ENCODE measurements around the gene NAA80. TPM values are rescaled to one million over a fixed set of nuclear protein-coding genes. Genes with fewer than 3 reads are reported as not detected.
A peak's percentile ranks its signal among the peaks of the same experiment; 100 is the strongest.

Gene NAA80
- total and polyA plus RNA-seq, 2 of the 8 experiments (the other 6 are each of a cell fraction or from before 2014, with no cell fraction given), result 11.3 to 16.7 TPM

DNA sequence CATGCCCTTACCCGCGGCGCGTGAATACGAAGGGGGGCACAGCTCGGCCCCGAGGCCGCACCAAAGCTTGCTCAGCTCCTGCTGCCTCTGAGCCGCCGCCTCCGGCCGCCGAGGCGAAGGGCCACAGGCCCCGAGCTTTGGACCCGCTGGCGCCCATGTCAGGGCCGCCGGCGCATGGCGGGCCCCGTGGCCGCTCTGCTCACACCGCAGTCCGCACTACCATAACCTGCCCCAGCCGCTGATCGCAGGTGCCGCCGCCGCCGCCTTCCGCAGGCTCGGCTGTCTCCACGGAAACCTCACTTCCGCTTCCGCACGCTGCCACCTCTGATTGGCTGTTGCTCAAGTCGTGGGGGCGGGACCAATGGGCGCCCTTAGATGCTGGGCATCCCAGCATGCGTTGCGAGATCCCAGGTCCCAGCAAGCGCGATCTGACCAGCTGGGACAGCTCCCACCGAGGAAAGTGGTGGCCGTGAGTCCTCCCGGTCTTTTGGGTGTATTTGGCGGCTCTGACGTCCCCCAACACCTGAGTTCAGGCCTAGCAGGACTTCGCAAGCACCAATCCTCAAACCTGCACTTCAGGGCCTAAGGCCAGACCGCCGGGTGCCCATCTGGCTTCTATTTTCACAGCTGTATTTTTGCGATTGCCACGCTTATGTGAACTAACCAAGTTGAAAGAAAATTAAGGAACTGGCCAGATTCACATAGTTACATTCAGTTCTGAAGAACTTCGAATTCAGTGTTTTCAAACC lies 28.9 kb upstream of the NAA80 start, which contains the start of gene TUSC2 (continued):
- TF ChIP-seq, protein P1, sequence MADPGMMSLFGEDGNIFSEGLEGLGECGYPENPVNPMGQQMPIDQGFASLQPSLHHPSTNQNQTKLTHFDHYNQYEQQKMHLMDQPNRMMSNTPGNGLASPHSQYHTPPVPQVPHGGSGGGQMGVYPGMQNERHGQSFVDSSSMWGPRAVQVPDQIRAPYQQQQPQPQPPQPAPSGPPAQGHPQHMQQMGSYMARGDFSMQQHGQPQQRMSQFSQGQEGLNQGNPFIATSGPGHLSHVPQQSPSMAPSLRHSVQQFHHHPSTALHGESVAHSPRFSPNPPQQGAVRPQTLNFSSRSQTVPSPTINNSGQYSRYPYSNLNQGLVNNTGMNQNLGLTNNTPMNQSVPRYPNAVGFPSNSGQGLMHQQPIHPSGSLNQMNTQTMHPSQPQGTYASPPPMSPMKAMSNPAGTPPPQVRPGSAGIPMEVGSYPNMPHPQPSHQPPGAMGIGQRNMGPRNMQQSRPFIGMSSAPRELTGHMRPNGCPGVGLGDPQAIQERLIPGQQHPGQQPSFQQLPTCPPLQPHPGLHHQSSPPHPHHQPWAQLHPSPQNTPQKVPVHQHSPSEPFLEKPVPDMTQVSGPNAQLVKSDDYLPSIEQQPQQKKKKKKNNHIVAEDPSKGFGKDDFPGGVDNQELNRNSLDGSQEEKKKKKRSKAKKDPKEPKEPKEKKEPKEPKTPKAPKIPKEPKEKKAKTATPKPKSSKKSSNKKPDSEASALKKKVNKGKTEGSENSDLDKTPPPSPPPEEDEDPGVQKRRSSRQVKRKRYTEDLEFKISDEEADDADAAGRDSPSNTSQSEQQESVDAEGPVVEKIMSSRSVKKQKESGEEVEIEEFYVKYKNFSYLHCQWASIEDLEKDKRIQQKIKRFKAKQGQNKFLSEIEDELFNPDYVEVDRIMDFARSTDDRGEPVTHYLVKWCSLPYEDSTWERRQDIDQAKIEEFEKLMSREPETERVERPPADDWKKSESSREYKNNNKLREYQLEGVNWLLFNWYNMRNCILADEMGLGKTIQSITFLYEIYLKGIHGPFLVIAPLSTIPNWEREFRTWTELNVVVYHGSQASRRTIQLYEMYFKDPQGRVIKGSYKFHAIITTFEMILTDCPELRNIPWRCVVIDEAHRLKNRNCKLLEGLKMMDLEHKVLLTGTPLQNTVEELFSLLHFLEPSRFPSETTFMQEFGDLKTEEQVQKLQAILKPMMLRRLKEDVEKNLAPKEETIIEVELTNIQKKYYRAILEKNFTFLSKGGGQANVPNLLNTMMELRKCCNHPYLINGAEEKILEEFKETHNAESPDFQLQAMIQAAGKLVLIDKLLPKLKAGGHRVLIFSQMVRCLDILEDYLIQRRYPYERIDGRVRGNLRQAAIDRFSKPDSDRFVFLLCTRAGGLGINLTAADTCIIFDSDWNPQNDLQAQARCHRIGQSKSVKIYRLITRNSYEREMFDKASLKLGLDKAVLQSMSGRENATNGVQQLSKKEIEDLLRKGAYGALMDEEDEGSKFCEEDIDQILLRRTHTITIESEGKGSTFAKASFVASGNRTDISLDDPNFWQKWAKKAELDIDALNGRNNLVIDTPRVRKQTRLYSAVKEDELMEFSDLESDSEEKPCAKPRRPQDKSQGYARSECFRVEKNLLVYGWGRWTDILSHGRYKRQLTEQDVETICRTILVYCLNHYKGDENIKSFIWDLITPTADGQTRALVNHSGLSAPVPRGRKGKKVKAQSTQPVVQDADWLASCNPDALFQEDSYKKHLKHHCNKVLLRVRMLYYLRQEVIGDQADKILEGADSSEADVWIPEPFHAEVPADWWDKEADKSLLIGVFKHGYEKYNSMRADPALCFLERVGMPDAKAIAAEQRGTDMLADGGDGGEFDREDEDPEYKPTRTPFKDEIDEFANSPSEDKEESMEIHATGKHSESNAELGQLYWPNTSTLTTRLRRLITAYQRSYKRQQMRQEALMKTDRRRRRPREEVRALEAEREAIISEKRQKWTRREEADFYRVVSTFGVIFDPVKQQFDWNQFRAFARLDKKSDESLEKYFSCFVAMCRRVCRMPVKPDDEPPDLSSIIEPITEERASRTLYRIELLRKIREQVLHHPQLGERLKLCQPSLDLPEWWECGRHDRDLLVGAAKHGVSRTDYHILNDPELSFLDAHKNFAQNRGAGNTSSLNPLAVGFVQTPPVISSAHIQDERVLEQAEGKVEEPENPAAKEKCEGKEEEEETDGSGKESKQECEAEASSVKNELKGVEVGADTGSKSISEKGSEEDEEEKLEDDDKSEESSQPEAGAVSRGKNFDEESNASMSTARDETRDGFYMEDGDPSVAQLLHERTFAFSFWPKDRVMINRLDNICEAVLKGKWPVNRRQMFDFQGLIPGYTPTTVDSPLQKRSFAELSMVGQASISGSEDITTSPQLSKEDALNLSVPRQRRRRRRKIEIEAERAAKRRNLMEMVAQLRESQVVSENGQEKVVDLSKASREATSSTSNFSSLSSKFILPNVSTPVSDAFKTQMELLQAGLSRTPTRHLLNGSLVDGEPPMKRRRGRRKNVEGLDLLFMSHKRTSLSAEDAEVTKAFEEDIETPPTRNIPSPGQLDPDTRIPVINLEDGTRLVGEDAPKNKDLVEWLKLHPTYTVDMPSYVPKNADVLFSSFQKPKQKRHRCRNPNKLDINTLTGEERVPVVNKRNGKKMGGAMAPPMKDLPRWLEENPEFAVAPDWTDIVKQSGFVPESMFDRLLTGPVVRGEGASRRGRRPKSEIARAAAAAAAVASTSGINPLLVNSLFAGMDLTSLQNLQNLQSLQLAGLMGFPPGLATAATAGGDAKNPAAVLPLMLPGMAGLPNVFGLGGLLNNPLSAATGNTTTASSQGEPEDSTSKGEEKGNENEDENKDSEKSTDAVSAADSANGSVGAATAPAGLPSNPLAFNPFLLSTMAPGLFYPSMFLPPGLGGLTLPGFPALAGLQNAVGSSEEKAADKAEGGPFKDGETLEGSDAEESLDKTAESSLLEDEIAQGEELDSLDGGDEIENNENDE (IDR thresholded peaks at IDR 0.05; ENCODE audit: insufficient replicate concordance, low read length), result no peak
- TF ChIP-seq ATF2 (IDR thresholded peaks at IDR 0.05; ENCODE audit: low read length) (no peak), SRF (IDR thresholded peaks at IDR 0.05; ENCODE audit: low read depth, low read length) (no peak), RFX5 (IDR thresholded peaks at IDR 0.05; ENCODE audit: borderline replicate concordance, low read depth, low read length) (no peak), TEAD4 (IDR thresholded peaks at IDR 0.05; ENCODE audit: low read depth, low read length) (no peak), ASH2L (IDR thresholded peaks at IDR 0.05; ENCODE audit: low read length) (peak; percentile 60)
- TF ChIP-seq, protein P2, sequence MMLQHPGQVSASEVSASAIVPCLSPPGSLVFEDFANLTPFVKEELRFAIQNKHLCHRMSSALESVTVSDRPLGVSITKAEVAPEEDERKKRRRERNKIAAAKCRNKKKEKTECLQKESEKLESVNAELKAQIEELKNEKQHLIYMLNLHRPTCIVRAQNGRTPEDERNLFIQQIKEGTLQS (IDR thresholded peaks at IDR 0.05; ENCODE audit: insufficient read depth, low read depth, low read length), result no peak

Measured in H1 (cell line).